Fibroblast of mammary gland (primary cell): ENCODE data around the gene TAOK2.

Experiments used
- DNase-seq: peaks from one replicate; pipeline ENCODE4 v3.0.0-alpha.2; 2010; ENCODE audit warnings: low read depth
- H3K4me3 ChIP-seq: 2 replicates; pipeline ENCODE4 v1.5.1; 2011; ENCODE audit warnings: low read depth, mild to moderate bottlenecking, low read length, moderate library complexity; ENCODE audit not compliant: control insufficient read depth
- TF ChIP-seq, protein P1 (sequence below): conservative IDR thresholded peaks from 2 replicates; pipeline ENCODE4 v1.5.1; 2011; ENCODE audit warnings: low read depth, low read length, inconsistent platforms; ENCODE audit not compliant: control insufficient read depth, insufficient read depth

The TAOK2 gene

GRCh38 chr16:30027588-30028437, 54.1 kb downstream of the TAOK2 start:
- H3K4me3 ChIP-seq = no peak overlapping the region
- TF ChIP-seq, protein P1, sequence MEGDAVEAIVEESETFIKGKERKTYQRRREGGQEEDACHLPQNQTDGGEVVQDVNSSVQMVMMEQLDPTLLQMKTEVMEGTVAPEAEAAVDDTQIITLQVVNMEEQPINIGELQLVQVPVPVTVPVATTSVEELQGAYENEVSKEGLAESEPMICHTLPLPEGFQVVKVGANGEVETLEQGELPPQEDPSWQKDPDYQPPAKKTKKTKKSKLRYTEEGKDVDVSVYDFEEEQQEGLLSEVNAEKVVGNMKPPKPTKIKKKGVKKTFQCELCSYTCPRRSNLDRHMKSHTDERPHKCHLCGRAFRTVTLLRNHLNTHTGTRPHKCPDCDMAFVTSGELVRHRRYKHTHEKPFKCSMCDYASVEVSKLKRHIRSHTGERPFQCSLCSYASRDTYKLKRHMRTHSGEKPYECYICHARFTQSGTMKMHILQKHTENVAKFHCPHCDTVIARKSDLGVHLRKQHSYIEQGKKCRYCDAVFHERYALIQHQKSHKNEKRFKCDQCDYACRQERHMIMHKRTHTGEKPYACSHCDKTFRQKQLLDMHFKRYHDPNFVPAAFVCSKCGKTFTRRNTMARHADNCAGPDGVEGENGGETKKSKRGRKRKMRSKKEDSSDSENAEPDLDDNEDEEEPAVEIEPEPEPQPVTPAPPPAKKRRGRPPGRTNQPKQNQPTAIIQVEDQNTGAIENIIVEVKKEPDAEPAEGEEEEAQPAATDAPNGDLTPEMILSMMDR = no peak
- no peak for DNase-seq

- no peak for DNase-seq
- TF ChIP-seq, protein P1 = no peak
- no peak overlapping the region for H3K4me3 ChIP-seq
Measured at GRCh38 chr16:30028438-30029076, 54.9 kb downstream of the TAOK2 start.

- TF ChIP-seq, protein P1 = no peak
- no peak overlapping the region for H3K4me3 ChIP-seq
- no peak for DNase-seq
Measured at GRCh38 chr16:30030011-30030685, 56.5 kb downstream of the TAOK2 start.

DNA sequence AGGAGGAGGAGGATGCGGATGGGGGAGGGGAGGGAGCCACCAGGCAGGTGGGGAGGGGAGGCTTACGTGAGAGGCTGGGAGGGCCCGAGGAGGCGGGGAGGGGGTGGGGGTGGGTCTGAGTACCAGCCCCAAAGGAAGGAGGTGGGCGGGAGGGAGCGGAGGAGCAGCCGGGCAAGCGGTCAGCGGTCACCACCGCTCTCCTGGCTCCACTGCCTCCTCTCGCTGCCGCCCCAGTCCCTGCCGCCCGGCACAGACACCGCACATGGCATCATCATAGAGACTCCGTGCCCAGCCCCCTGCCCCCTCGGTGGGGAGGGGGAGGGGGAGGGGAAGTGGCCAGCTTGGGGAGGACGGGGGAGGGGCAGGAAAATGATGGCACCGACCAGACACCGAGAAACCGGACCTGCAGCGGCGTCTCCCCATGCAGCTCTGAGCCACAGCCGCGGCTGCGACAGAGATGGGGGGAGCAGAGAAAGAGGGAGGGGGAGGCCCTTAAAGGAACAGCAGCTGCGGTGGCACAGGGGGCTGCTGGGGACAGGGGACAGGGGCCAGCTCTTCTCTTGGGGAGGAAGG, 57.3 kb downstream of the TAOK2 start, which contains the start of gene TLCD3B:
Gene TLCD3B, minus strand, starts transcription at position 431 of the 573 bp plus-strand sequence. CDS start 744 bp downstream, outside the sequence.
- TF ChIP-seq, protein P1 = no peak
- no peak for DNase-seq
- H3K4me3 ChIP-seq = no peak within 1 kb of the TSS

DNA sequence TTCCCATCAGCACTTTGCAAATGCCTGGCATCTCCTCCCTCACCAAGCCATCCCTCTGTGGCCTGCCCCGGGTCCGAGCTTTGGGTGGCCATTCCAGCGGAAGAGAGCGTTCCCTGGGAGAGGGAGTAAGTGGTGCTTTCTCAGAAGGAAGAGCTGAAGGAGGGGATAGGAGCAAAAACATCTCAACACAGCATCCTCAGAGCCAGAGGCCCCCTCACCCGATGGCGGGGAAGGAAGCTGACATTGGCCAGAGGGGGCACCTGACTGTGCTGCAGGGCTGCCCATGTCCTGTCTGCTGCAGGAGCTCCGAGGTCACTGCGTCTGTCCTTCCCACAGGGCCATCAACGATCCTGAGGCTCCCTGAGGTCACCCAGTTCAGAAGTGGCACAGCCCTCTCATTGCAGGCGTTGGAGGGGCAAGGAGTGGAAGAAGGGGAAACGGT, 57.8 kb downstream of the TAOK2 start:
- H3K4me3 ChIP-seq = no peak overlapping the region
- no peak for DNase-seq
- TF ChIP-seq, protein P1 = no peak

- TF ChIP-seq, protein P1 = peak; percentile 87
- DNase-seq = peak; percentile 71
- H3K4me3 ChIP-seq = no peak overlapping the region
Measured at GRCh38 chr16:30032083-30032819, 58.6 kb downstream of the TAOK2 start.
